Embryonic facial prominence (tissue), 1 donor: ENCODE data around the gene CNOT3.
"Not testable (repeated sequence)": the region's sequence is repeated elsewhere in the genome, so short reads cannot be mapped to it uniquely, and the experiment has no call there.

Experiments used
- DNase-seq: peaks from one replicate; pipeline ENCODE4 v3.0.0-alpha.2; 2016; ENCODE audit errors: extremely low spot score

CNOT3 gene

GRCh38 chr19:54169149-54169740 is 31.7 kb downstream of the CNOT3 start:
- no peak for DNase-seq

GRCh38 chr19:54171736-54172431 is 34.3 kb downstream of the CNOT3 start:
- not testable (repeated sequence) for DNase-seq

DNA sequence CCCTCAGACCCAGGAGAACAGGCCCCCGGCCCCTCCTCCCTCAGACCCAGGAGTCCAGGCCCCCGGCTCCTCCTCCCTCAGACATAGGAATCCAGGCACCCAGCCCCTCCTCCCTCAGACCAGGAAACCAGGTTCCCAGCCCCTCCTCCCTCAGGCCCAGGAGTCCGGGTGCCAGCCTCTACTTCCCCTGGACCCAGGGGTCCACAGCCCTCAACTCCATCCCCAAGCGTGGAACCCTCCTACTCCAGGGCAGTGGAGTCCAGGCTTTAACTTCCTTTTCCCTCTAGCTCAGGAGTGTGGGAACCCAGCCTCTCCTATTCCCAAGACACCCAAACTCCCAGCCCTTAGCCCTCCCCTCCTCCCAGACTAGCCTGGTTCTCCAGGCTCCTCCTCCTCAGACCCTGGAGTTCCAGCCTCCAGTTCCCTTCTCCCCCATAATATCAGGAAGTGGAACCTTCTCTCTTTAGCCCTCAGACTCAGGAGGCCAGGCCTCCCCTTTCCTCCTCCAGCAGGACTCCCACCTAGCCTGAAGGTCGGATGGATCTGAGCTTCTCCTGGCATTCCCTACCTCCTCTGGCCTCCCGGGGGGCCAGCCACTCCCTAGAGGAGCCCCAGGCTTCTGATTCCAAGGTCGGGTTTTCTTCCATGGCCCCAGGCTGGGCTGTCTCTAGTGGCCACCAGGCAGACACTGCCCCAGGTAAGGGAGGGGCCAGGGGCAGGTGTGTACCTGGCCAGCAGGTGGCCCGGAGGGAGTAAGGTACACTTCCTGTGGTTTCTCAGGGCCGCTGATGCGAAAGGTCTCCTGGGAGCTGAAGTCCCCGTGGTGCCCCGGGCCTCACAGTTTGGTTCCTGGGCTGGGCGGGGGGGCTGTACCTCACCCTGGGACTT is 35.2 kb downstream of the CNOT3 start, which contains the start of gene TMC4:
TSS of gene TMC4 (minus strand) at position 690 of the 888 bp plus-strand sequence. CDS start at position 647, 43 bp downstream.
- no peak for DNase-seq

- no peak for DNase-seq
Measured at GRCh38 chr19:54173359-54173699, 35.8 kb downstream of the CNOT3 start.

- no peak for DNase-seq
Measured at GRCh38 chr19:54173951-54174834, 36.6 kb downstream of the CNOT3 start.

GRCh38 chr19:54178581-54179261 is 41.2 kb downstream of the CNOT3 start:
- DNase-seq: no peak

- no peak for DNase-seq
Measured at GRCh38 chr19:54179262-54179852, 41.8 kb downstream of the CNOT3 start.

DNA sequence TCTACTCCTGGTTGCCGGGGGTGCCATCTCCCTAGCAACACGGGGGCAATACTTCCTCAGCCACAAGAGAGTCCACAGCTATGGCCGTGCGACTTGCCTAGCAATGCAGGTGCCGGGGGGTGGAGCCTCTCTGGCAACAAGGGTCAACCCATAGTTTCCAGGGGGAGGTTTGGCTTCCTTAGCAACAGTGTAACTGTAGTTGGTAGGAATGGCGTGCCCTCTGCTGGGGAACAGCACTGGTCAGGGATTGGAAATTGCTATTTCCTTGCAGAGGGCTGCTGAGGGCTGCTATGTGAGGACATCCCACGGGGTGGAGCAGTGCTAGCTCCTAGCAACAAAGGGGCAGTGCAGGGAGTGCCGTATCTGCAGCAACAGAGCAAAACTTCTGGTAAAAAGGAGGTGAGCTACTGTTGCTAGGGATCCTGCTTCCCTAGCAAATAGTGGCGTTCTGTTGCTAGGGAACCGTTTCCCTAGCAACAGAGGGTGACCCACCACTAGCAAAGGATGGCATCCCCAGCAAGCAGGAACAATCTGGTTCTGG is 42.4 kb downstream of the CNOT3 start:
- DNase-seq: no peak

DNA sequence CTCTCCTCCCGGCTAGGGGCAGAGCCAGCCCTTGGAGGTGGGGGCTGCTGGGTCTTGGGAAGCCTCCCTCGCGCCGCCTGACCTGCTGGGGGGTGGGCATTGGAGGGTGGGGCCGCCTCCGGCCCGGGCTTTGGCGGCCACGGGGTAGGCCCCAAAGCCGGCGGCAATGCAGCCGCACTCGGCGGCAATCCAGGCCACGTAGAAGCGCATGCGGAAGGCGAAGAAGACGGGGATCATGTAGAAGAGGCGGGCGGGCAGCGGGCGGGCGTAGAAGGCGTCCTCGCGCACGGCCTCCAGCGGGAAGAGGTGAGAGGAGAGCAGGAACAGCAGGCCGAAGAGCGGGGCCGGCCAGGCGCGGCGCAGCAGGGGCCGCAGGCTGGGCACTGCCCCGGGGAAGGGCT is 43.1 kb downstream of the CNOT3 start:
- no peak for DNase-seq

- DNase-seq: not testable (repeated sequence)
Measured at GRCh38 chr19:54181894-54182293, 44.3 kb downstream of the CNOT3 start.

GRCh38 chr19:54183431-54183830 is 45.9 kb downstream of the CNOT3 start:
- no peak for DNase-seq

GRCh38 chr19:54186351-54186750 is 48.8 kb downstream of the CNOT3 start:
- DNase-seq: no peak

DNA sequence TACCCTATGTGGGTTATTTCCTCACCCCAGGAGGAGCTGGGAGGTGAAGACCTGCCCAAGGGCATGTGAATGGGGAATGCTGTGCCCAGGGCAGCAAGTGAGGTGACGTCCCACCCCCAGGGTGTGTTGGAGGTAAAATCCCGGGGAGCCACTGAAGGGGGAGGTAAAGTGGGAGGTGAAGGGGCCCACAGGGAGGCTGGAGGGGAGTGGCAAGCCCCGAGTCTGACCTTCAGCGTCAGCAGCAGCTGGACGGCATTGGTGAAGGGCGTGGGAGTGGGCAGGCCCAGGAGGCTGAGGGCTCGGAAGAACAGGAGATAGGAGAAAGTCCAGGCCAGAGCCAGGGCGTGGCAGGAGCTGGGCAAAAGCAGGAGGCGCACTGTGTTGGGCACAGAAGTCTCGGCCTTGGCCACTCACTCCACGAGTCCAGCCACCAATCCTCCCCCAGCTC is 49.4 kb downstream of the CNOT3 start:
- no peak for DNase-seq

GRCh38 chr19:54188215-54188871 is 50.8 kb downstream of the CNOT3 start:
- no peak for DNase-seq

- DNase-seq: no peak
Measured at GRCh38 chr19:54189145-54189734, 51.7 kb downstream of the CNOT3 start, which contains the start of gene MBOAT7. Gene MBOAT7 (minus strand): TSS chr19:54189580. CDS start chr19:54188508, 1,072 bp downstream.

GRCh38 chr19:54189735-54190502 is 52.4 kb downstream of the CNOT3 start:
- peak; percentile 100 for DNase-seq

DNA sequence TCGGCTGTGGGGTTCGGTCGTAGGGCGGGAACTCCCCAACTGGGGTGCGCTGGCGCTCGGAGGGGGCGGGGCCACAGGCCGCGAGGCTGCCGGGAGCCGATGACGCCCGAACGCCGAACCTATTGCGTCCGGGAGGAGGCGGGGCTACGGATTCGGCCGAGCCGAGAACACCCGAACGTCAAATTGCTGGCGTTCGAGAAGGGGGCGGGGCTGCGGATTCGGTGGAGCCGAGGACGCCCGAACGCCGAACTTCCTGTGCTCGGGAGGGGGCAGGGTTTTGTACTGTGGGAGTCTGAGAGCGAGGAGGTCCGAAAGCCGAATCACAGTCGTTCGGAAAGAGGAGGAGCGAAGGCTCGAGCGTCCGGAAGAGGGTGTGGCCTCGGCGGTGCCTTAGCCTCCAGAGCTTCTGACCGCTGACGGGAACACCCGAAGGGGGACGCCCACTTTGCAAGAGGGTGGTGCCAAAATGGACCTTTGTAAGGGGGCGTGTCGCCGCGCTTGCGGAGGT is 53.0 kb downstream of the CNOT3 start:
- peak; percentile 99 for DNase-seq
